Endothelial cell (in vitro differentiated cells): Measurements from ENCODE around the gene TSBP1. TPM values are rescaled to one million over a fixed set of nuclear protein-coding genes. Genes with fewer than 3 reads are reported as not detected.
"Not testable (repeated sequence)": the region's sequence is repeated elsewhere in the genome, so short reads cannot be mapped to it uniquely, and the experiment has no call there.

Experiments used
- DNase-seq: peaks from one replicate; pipeline ENCODE4 v3.0.0; 2021; ENCODE audit warnings: low spot score
- H3K27ac Mint-ChIP-seq: one replicate; pipeline ENCODE4 v1.8.0; 2021; ENCODE audit warnings: mixed read lengths, inconsistent platforms; ENCODE audit not compliant: unreplicated experiment
- H3K27me3 Mint-ChIP-seq: one replicate; pipeline ENCODE4 v1.8.0; 2021; ENCODE audit warnings: mild to moderate bottlenecking, moderate library complexity, mixed read lengths, inconsistent platforms; ENCODE audit not compliant: unreplicated experiment
- H3K36me3 Mint-ChIP-seq: one replicate; pipeline ENCODE4 v1.8.0; 2021; ENCODE audit warnings: mild to moderate bottlenecking, low read depth, mixed read lengths, inconsistent platforms; ENCODE audit not compliant: unreplicated experiment
- H3K4me1 Mint-ChIP-seq: one replicate; pipeline ENCODE4 v1.8.0; 2021; ENCODE audit warnings: mild to moderate bottlenecking, mixed read lengths, inconsistent platforms; ENCODE audit not compliant: unreplicated experiment
- H3K4me3 Mint-ChIP-seq: one replicate; pipeline ENCODE4 v1.8.0; 2021; ENCODE audit warnings: mild to moderate bottlenecking, mixed read lengths, inconsistent platforms; ENCODE audit not compliant: unreplicated experiment
- H3K9me3 Mint-ChIP-seq: one replicate; pipeline ENCODE4 v1.8.0; 2021; ENCODE audit warnings: mixed read lengths, inconsistent platforms; ENCODE audit not compliant: unreplicated experiment
- total RNA-seq: library from RNA; stranded (reverse); fragmentation: NEBNext Ultra II Directional; extraction: Animal tissue kit (Norgen Biotek cat#: 25700); gene quantifications from one replicate; pipeline ENCODE4 v1.2.1, GENCODE V29; 2021; ENCODE audit not compliant: unreplicated experiment
- TF ChIP-seq, protein P1 (sequence below): fragments of 200-600 bp; sonication (generic); IDR thresholded peaks from one replicate; pipeline ENCODE4 v1.5.0; 2021; ENCODE audit warnings: antibody characterized with exemption; ENCODE audit not compliant: unreplicated experiment

TSBP1 gene
- total RNA-seq, 1 donor from 2014 or later, result not detected

DNA sequence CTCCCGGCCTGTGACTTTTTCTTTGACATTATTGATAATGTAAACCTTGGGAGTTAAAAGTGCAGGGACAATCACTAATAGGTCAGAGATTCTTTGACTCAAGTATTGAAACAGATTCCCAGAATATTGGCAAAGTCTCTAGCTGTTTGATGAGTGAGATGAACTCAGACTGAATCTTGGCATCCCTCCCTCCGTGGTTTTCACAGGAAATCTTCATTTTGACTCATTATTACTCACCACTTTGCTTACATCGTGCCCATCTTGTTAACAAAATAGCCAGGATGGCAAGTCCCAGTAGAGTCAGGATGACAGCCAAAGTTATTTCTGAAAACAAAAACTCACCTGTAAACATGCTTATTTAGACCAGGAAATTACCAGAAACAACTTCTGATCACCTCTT lies 2.0 kb downstream of the TSBP1 start:
- Mint-ChIP-seq H3K4me3 (no peak overlapping the region), H3K27ac (no peak overlapping the region), H3K36me3 (no peaks in the 10 kb centered on the region), H3K27me3 (no peaks in the 10 kb centered on the region), H3K4me1 (peaks cover 9% of the 10 kb centered on the region), H3K9me3 (no peaks in the 10 kb centered on the region)
- TF ChIP-seq, protein P1, sequence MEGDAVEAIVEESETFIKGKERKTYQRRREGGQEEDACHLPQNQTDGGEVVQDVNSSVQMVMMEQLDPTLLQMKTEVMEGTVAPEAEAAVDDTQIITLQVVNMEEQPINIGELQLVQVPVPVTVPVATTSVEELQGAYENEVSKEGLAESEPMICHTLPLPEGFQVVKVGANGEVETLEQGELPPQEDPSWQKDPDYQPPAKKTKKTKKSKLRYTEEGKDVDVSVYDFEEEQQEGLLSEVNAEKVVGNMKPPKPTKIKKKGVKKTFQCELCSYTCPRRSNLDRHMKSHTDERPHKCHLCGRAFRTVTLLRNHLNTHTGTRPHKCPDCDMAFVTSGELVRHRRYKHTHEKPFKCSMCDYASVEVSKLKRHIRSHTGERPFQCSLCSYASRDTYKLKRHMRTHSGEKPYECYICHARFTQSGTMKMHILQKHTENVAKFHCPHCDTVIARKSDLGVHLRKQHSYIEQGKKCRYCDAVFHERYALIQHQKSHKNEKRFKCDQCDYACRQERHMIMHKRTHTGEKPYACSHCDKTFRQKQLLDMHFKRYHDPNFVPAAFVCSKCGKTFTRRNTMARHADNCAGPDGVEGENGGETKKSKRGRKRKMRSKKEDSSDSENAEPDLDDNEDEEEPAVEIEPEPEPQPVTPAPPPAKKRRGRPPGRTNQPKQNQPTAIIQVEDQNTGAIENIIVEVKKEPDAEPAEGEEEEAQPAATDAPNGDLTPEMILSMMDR, result no peak
- DNase-seq, result no peak

DNA sequence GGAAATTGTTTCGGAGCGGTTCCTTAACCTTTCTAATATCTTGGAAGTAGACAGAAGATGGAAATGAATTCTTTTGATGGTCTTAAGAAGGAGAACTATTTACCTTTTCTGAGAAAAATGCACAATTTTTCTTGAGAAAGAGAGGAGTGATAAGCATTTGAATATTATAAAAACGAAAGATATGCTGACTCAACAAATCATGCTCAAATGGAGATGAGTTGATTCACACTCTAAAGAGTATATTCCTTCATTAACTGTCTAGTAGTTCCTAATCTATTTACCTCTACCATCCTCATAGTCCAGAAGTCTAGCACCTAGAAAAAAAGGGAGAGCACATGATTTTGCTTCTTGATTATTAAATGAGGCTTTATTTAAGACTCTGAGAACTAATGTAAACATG lies 4.1 kb downstream of the TSBP1 start:
- no peak overlapping the region for H3K27ac Mint-ChIP-seq
- no peak overlapping the region for H3K4me3 Mint-ChIP-seq
- DNase-seq, result no peak
- no peaks in the 10 kb centered on the region for H3K27me3 Mint-ChIP-seq
- no peaks in the 10 kb centered on the region for H3K36me3 Mint-ChIP-seq
- TF ChIP-seq, protein P1, result no peak
- H3K9me3 Mint-ChIP-seq, result no peaks in the 10 kb centered on the region
- peaks cover 9% of the 10 kb centered on the region for H3K4me1 Mint-ChIP-seq

DNA sequence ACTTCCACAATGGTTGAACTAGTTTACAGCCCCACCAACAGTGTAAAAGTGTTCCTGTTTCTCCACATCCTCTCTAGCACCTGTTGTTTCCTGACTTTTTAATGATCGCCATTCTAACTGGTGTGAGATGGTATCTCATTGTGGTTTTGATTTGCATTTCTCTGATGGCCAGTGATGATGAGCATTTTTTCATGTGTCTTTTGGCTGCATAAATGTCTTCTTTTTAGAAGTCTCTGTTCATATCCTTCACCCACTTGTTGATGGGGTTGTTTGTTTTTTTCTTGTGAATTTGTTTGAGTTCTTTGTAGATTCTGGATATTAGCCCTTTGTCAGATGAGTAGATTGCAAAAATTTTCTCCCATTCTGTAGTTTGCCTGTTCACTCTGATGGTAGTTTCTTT lies 12.5 kb downstream of the TSBP1 start:
- H3K36me3 Mint-ChIP-seq, H3K4me1 Mint-ChIP-seq, H3K27me3 Mint-ChIP-seq, H3K27ac Mint-ChIP-seq, H3K4me3 Mint-ChIP-seq, H3K9me3 Mint-ChIP-seq, DNase-seq: not testable (repeated sequence)

DNA sequence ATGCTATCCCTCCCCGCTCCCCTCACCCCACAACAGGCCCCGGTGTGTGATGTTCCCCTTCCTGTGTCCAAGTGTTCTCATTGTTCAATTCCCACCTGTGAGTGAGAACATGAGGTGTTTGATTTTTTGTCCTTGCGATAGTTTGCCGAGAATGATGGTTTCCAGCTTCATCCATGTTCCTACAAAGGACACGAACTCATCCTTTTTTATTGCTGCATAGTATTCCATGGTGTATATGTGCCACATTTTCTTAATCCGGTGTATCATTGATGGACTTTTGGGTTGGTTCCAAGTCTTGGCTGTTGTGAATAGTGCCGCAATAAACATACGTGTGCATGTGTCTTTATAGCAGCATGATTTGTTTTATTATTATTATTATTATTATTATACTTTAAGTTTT lies 13.2 kb downstream of the TSBP1 start:
- not testable (repeated sequence) for H3K9me3 Mint-ChIP-seq, H3K4me1 Mint-ChIP-seq, H3K27ac Mint-ChIP-seq, H3K27me3 Mint-ChIP-seq, H3K4me3 Mint-ChIP-seq, DNase-seq, H3K36me3 Mint-ChIP-seq

DNA sequence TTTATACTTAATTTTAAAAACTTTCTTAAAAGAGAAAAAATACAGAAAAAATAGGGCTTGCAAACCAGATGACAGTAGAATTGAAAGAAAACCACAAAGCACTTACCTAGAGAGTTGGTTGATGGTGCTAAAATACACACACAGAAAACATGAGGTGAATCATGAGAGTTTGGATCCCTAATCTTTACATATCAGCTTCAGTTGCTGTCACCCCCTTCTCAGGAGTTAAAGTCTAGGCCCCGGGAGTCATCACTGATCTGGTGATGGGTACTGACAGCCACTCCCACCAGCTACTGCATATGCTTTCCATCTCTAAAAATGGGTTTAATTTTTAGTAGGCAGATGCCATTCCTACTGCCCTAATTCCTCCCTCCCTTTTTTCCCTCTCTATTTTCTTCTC lies 16.7 kb downstream of the TSBP1 start:
- TF ChIP-seq, protein P1, result no peak
- Mint-ChIP-seq H3K36me3 (no peaks in the 10 kb centered on the region), H3K4me3 (no peak overlapping the region), H3K9me3 (no peaks in the 10 kb centered on the region), H3K27me3 (no peaks in the 10 kb centered on the region), H3K27ac (no peak overlapping the region), H3K4me1 (no peaks in the 10 kb centered on the region)
- DNase-seq, result no peak

DNA sequence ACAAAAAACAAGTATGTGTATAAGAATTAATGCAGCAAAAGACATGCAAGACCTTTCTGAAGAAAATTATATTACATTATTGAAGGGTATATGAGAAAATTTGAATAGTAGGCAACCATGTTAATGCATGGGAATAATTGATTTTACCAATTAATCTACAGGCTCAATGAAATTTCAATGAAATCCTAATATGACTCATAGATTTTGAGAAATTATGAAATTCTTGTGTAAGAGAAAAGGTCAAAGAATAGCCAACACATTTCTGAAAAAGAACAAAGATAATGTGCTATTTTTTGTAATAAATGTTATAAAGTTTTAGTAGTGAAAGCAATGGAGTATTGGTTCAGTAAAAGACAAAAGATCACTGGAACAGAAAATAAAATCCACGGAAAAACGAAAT lies 18.4 kb downstream of the TSBP1 start:
- TF ChIP-seq, protein P1, result no peak
- no peak overlapping the region for H3K27ac Mint-ChIP-seq
- H3K27me3 Mint-ChIP-seq, result no peaks in the 10 kb centered on the region
- no peak overlapping the region for H3K4me3 Mint-ChIP-seq
- H3K4me1 Mint-ChIP-seq, result no peaks in the 10 kb centered on the region
- DNase-seq, result no peak
- no peaks in the 10 kb centered on the region for H3K9me3 Mint-ChIP-seq
- H3K36me3 Mint-ChIP-seq, result no peaks in the 10 kb centered on the region
